Tibial nerve (tissue), 4 donors: ENCODE data around the gene UBE2E2. TPM values are rescaled to one million over a fixed set of nuclear protein-coding genes. Genes with fewer than 3 reads are reported as not detected.

Source experiments
- DNase-seq, 2 donors: peaks; one replicate each; pipeline ENCODE4 v3.0.0-alpha.2; 2019; ENCODE audit warnings: low spot score in 2 of 2
- H3K27ac ChIP-seq, 4 donors: fragments of 200-600 bp; sonication (generic) in 3 of 4; one replicate each; pipeline ENCODE4 v1.5.1; 2017 to 2019; ENCODE audit warnings: mild to moderate bottlenecking in 1 of 4
- H3K27me3 ChIP-seq, 2 donors: fragments of 200-600 bp; sonication (generic) in 1 of 2; one replicate each; pipeline versions ENCODE4 v1.5.1 to v1.6.0; 2017 to 2019
- H3K36me3 ChIP-seq, 3 donors: fragments of 200-600 bp; sonication (generic); one replicate each; pipeline ENCODE4 v1.5.1; 2018 to 2019
- H3K4me1 ChIP-seq, 4 donors: fragments of 200-600 bp; sonication (generic) in 3 of 4; one replicate each; pipeline ENCODE4 v1.5.1; 2017 to 2019
- H3K4me3 ChIP-seq, 4 donors: fragments of 200-600 bp; sonication (generic) in 3 of 4; one replicate each; pipeline ENCODE4 v1.5.1; 2017 to 2019; ENCODE audit warnings: mild to moderate bottlenecking in 1 of 4, moderate library complexity in 1 of 4
- H3K9me3 ChIP-seq, 4 donors: fragments of 200-600 bp; sonication (generic) in 3 of 4; one replicate each; pipeline ENCODE4 v1.5.1; 2017 to 2019
- CTCF ChIP-seq, 5 experiments: fragments of 200-600 bp in 3 of 5; fragments of 450-650 bp in 2 of 5; sonication (generic) in 3 of 5; IDR thresholded peaks; one replicate each; pipeline ENCODE4 v1.5.1; 2016 to 2019; ENCODE audit warnings: antibody characterized with exemption in 5 of 5, mild to moderate bottlenecking in 3 of 5, moderate library complexity in 2 of 5
- EP300 ChIP-seq, 2 donors: sonication (generic); formaldehyde crosslinking; IDR thresholded peaks; one replicate each; pipeline ENCODE4 v1.6.1; 2017; ENCODE audit warnings: antibody characterized with exemption in 2 of 2, mild to moderate bottlenecking in 1 of 2
- POLR2A ChIP-seq, 2 donors: fragments of 450-650 bp; IDR thresholded peaks; one replicate each; pipeline ENCODE4 v1.6.1; 2017; ENCODE audit warnings: antibody characterized with exemption in 2 of 2, mild to moderate bottlenecking in 2 of 2, moderate library complexity in 2 of 2
- WGBS, 2 donors: methylation state at CpG; one replicate each; pipeline ENCODE4 v1.1.5; 2018; 5-methylcytosine and 5-hydroxymethylcytosine counted together
- total RNA-seq, 4 donors: library from RNA; depleted of rRNA; stranded (reverse); fragments of >200 nt; gene quantifications; one replicate each; pipeline ENCODE4 v1.1.0, GENCODE V29; 2016

Gene UBE2E2
- total RNA-seq, 4 donors from 2014 or later: 67.1 to 222 (median 130) TPM

- Histone ChIP-seq H3K36me3 (no peaks in the 10 kb centered on the region), H3K4me3 (no peak overlapping the region), H3K4me1 (no peaks in the 10 kb centered on the region), H3K9me3 (peaks cover 0 to 12% (median 0%) of the 10 kb centered on the region in 4 donors), H3K27ac (no peak overlapping the region), H3K27me3 (no peaks in the 10 kb centered on the region)
- TF ChIP-seq CTCF (IDR thresholded peaks at IDR 0.05): no peak
- DNase-seq: no peak
- 87 to 99% methylated on average over 10 of the region's 10 CpGs for WGBS, 2 donors
These were observed 381.0 kb downstream of the UBE2E2 start for GRCh38 chr3:23583980-23584740.

DNA sequence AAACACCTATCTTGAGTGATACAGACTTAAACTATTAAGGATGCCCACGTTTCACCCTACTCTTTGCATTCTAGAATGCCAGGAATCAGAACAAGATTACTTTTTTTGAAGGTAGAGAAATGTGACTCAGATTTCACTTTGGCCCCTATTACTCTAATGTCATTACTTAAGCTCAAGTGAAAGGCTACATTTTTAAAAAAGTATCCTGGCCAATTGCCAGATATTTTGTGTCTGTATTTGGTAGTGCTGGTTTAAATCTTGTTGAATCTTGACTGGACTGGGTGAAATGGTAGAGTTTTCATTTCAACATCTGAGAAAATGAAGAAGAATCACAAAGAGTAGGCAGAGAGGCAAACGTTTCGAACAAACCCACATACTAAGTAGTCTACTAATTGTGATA is 384.4 kb downstream of the UBE2E2 start:
- DNase-seq: no peak
- WGBS, 2 donors: 82 to 86% methylated on average over 3 of the region's 3 CpGs
- Histone ChIP-seq H3K27me3 (no peaks in the 10 kb centered on the region), H3K27ac (no peak overlapping the region), H3K9me3 (peaks cover 0 to 12% (median 0%) of the 10 kb centered on the region in 4 donors), H3K4me1 (peaks cover 0 to 14% (median 0%) of the 10 kb centered on the region in 4 donors), H3K36me3 (no peaks in the 10 kb centered on the region), H3K4me3 (no peak overlapping the region)
- no peak for TF ChIP-seq EP300 (IDR thresholded peaks at IDR 0.05)
- no peak for TF ChIP-seq CTCF (IDR thresholded peaks at IDR 0.05)
- TF ChIP-seq POLR2A (IDR thresholded peaks at IDR 0.05): no peak

- Histone ChIP-seq H3K4me3 (no peak overlapping the region), H3K27ac (no peak overlapping the region), H3K4me1 (peaks cover 0 to 14% (median 0%) of the 10 kb centered on the region in 4 donors), H3K9me3 (peaks cover 0 to 7% (median 0%) of the 10 kb centered on the region in 4 donors), H3K36me3 (no peaks in the 10 kb centered on the region), H3K27me3 (no peaks in the 10 kb centered on the region)
- WGBS, 2 donors: 75% methylated on average over 3 of the region's 3 CpGs
- no peak for TF ChIP-seq EP300 (IDR thresholded peaks at IDR 0.05)
- TF ChIP-seq CTCF (IDR thresholded peaks at IDR 0.05): no peak
- no peak for TF ChIP-seq POLR2A (IDR thresholded peaks at IDR 0.05)
- no peak for DNase-seq
These were observed 385.4 kb downstream of the UBE2E2 start for GRCh38 chr3:23588547-23588946.

DNA sequence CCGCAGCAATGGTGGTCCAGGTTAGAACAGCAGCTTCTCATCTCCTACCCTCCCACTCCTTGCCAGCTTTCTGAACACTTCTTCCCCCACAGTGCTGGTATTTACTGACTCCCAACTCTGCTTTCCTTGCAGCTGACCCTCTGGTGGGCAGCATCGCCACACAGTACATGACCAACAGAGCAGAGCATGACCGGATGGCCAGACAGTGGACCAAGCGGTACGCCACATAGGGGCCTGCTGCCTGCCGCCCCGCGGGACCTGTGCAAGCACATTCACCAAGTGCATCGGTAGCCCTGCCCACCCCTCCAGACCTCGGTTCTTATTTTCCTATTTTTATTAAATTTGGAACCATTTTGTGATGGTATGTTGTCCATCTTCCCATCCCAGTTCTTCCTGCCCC is 386.5 kb downstream of the UBE2E2 start:
- 80 to 94% methylated on average over 10 of the region's 10 CpGs for WGBS, 2 donors
- DNase-seq: no peak
- Histone ChIP-seq H3K4me1 (peaks cover 0 to 14% (median 0%) of the 10 kb centered on the region in 4 donors), H3K9me3 (no peaks in the 10 kb centered on the region), H3K36me3 (peaks cover 0 to 2% (median 0%) of the 10 kb centered on the region in 3 donors), H3K27me3 (no peaks in the 10 kb centered on the region), H3K4me3 (no peak overlapping the region), H3K27ac (no peak overlapping the region)
- TF ChIP-seq POLR2A (IDR thresholded peaks at IDR 0.05) (no peak), CTCF (IDR thresholded peaks at IDR 0.05) (no peak), EP300 (IDR thresholded peaks at IDR 0.05) (no peak)

GRCh38 chr3:23590424-23591273 is 387.5 kb downstream of the UBE2E2 start:
- no peak for DNase-seq

More at GRCh38 chr3:23590424-23591273, 387.5 kb downstream of the UBE2E2 start:
- TF ChIP-seq POLR2A (IDR thresholded peaks at IDR 0.05): no peak
- TF ChIP-seq EP300 (IDR thresholded peaks at IDR 0.05): no peak
- TF ChIP-seq CTCF (IDR thresholded peaks at IDR 0.05): no peak
- Histone ChIP-seq H3K27ac (no peak overlapping the region), H3K9me3 (no peaks in the 10 kb centered on the region), H3K4me3 (no peak overlapping the region), H3K27me3 (no peaks in the 10 kb centered on the region), H3K4me1 (peaks cover 0 to 14% (median 0%) of the 10 kb centered on the region in 4 donors), H3K36me3 (peaks cover 0 to 7% (median 0%) of the 10 kb centered on the region in 3 donors)
- WGBS, 2 donors: 64 to 69% methylated on average over 8 of the region's 8 CpGs
